ENCODE measurements around the gene EVA1B. TPM values are rescaled to one million over a fixed set of nuclear protein-coding genes. Genes with fewer than 3 reads are reported as not detected.

Gene EVA1B
- total RNA-seq, 1 donor from 2014 or later = 101 TPM

- no peak overlapping the region for H3K4me3 ChIP-seq
- no peak for TF ChIP-seq POLR2AphosphoS5 (IDR thresholded peaks at IDR 0.05; ENCODE audit: insufficient read depth in 1 of 2, low read depth in 1 of 2)
- H3K9me3 ChIP-seq = no peaks in the 10 kb centered on the region
- H3K4me1 ChIP-seq = peaks cover 60% of the 10 kb centered on the region
- H3K36me3 ChIP-seq = peaks cover 0 to 9% of the 10 kb centered on the region in 2 donors
- intact Hi-C loops (cut with DNase I) = no loop called here
- peak overlapping the region; percentile 70 for H3K27ac ChIP-seq
- no peak for DNase-seq (ENCODE audit: extremely low spot score in 2 of 2)
- H3K27me3 ChIP-seq = no peaks in the 10 kb centered on the region
These were observed 43.6 kb upstream of the EVA1B start for GRCh38 chr1:36367066-36367465.

GRCh38 chr1:36366091-36366661 is 42.7 kb upstream of the EVA1B start:
- no peaks in the 10 kb centered on the region for H3K27me3 ChIP-seq
- H3K36me3 ChIP-seq = peaks cover 0 to 12% of the 10 kb centered on the region in 2 donors
- TF ChIP-seq POLR2A (IDR thresholded peaks at IDR 0.05) (no peak), CTCF (IDR thresholded peaks at IDR 0.05) (no peak), POLR2AphosphoS5 (IDR thresholded peaks at IDR 0.05; ENCODE audit: insufficient read depth in 1 of 2, low read depth in 1 of 2) (no peak)
- H3K4me1 ChIP-seq = peaks cover 51% of the 10 kb centered on the region
- peak overlapping the region; percentile 70 for H3K27ac ChIP-seq
- intact Hi-C loops (cut with DNase I) = no loop called here
- peak overlapping the region in 1 of 2 donors; percentile 1 for H3K4me3 ChIP-seq
- DNase-seq (ENCODE audit: extremely low spot score in 2 of 2) = no peak
- no peaks in the 10 kb centered on the region for H3K9me3 ChIP-seq

- TF ChIP-seq CTCF (IDR thresholded peaks at IDR 0.05) (no peak), POLR2A (IDR thresholded peaks at IDR 0.05) (no peak), POLR2AphosphoS5 (IDR thresholded peaks at IDR 0.05; ENCODE audit: insufficient read depth in 1 of 2, low read depth in 1 of 2) (no peak)
- Histone ChIP-seq H3K36me3 (peaks cover 0 to 19% of the 10 kb centered on the region in 2 donors), H3K27me3 (no peaks in the 10 kb centered on the region), H3K4me1 (peaks cover 43% of the 10 kb centered on the region), H3K27ac (peak overlapping the region; percentile 70), H3K9me3 (no peaks in the 10 kb centered on the region), H3K4me3 (no peak overlapping the region)
- no peak for DNase-seq (ENCODE audit: extremely low spot score in 2 of 2)
- intact Hi-C loops (cut with DNase I) = no loop called here
These were observed 41.9 kb upstream of the EVA1B start for GRCh38 chr1:36365381-36365780.

- H3K36me3 ChIP-seq = peaks cover 0 to 58% of the 10 kb centered on the region in 2 donors
- peaks cover 11% of the 10 kb centered on the region for H3K4me1 ChIP-seq
- no peak for DNase-seq (ENCODE audit: extremely low spot score in 2 of 2)
- intact Hi-C loops (cut with DNase I) = no loop called here
- no peak for TF ChIP-seq POLR2A (IDR thresholded peaks at IDR 0.05)
- TF ChIP-seq POLR2AphosphoS5 (IDR thresholded peaks at IDR 0.05; ENCODE audit: insufficient read depth in 1 of 2, low read depth in 1 of 2) = peak in 1 of 2 donors; percentile 58
- no peak for TF ChIP-seq CTCF (IDR thresholded peaks at IDR 0.05)
- H3K27ac ChIP-seq = no peak overlapping the region
- H3K9me3 ChIP-seq = no peaks in the 10 kb centered on the region
- H3K27me3 ChIP-seq = no peaks in the 10 kb centered on the region
- H3K4me3 ChIP-seq = no peak overlapping the region
These were observed 36.6 kb upstream of the EVA1B start for GRCh38 chr1:36359911-36360550.

GRCh38 chr1:36359383-36359782 is 35.9 kb upstream of the EVA1B start:
- H3K9me3 ChIP-seq = no peaks in the 10 kb centered on the region
- no peak for DNase-seq (ENCODE audit: extremely low spot score in 2 of 2)
- H3K36me3 ChIP-seq = peaks cover 0 to 65% of the 10 kb centered on the region in 2 donors
- no peaks in the 10 kb centered on the region for H3K27me3 ChIP-seq
- H3K27ac ChIP-seq = no peak overlapping the region
- H3K4me3 ChIP-seq = no peak overlapping the region
- TF ChIP-seq POLR2AphosphoS5 (IDR thresholded peaks at IDR 0.05; ENCODE audit: insufficient read depth in 1 of 2, low read depth in 1 of 2) = no peak
- no peak for TF ChIP-seq CTCF (IDR thresholded peaks at IDR 0.05)
- TF ChIP-seq POLR2A (IDR thresholded peaks at IDR 0.05) = no peak
- intact Hi-C loops (cut with DNase I) = no loop called here
- peaks cover 8% of the 10 kb centered on the region for H3K4me1 ChIP-seq
